CD4-positive, alpha-beta memory T cell (primary cell): ENCODE measurements around the gene ANXA8L1. TPM values are rescaled to one million over a fixed set of nuclear protein-coding genes. Genes with fewer than 3 reads are reported as not detected.
"Not testable (repeated sequence)": the region's sequence is repeated elsewhere in the genome, so short reads cannot be mapped to it uniquely, and the experiment has no call there.

Source experiments
- CTCF ChIA-PET: fragments of 350-600 bp; sonication (Branson Sonifier 250); formaldehyde crosslinking; loops from one replicate; lab custom pipeline; 2021; ENCODE audit warnings: inconsistent platforms; ENCODE audit not compliant: partially characterized antibody; lab: Charles Lee
- POLR2A ChIA-PET: fragments of 350-600 bp; sonication (Branson Sonifier 250); formaldehyde crosslinking; loops from one replicate; lab custom pipeline; 2021; ENCODE audit not compliant: partially characterized antibody; lab: Charles Lee
- DNase-seq, 5 donors: peaks; one replicate each; pipeline versions ENCODE4 v3.0.0 to v3.0.0-alpha.2; 2020 to 2022; ENCODE audit warnings: mixed read lengths in 1 of 5
- H3K27ac ChIP-seq: one replicate; pipeline ENCODE4 v1.7.0; 2013; ENCODE audit warnings: low read depth, low read length
- H3K27me3 ChIP-seq: 2 replicates; pipeline ENCODE4 v1.7.0; 2013; ENCODE audit warnings: mild to moderate bottlenecking, low read length, moderate library complexity; ENCODE audit not compliant: insufficient read depth
- H3K36me3 ChIP-seq: 2 replicates; pipeline ENCODE4 v1.7.0; 2013; ENCODE audit warnings: mild to moderate bottlenecking, low read length, moderate library complexity; ENCODE audit not compliant: insufficient read depth
- H3K4me1 ChIP-seq: 2 replicates; pipeline ENCODE4 v1.7.0; 2013; ENCODE audit warnings: mild to moderate bottlenecking, low read length, moderate library complexity; ENCODE audit not compliant: insufficient read depth
- H3K4me3 ChIP-seq, 2 donors: one replicate each; pipeline ENCODE4 v1.7.0; 2013; ENCODE audit warnings: low read length in 2 of 2, mild to moderate bottlenecking in 1 of 2
- H3K9me3 ChIP-seq, 2 donors: one replicate each; pipeline ENCODE4 v1.7.0; 2013; ENCODE audit warnings: low read length in 2 of 2, control low read depth in 1 of 2; ENCODE audit not compliant: control insufficient read depth in 1 of 2
- H3K27ac Mint-ChIP-seq, 7 donors: one replicate each; pipeline ENCODE4 v1.8.0; 2020 to 2021; ENCODE audit warnings: mixed read lengths in 7 of 7, mild to moderate bottlenecking in 6 of 7, inconsistent platforms in 3 of 7, moderate library complexity in 3 of 7
- H3K27me3 Mint-ChIP-seq, 2 donors: one replicate each; pipeline ENCODE4 v1.8.0; 2020 to 2021; ENCODE audit warnings: mixed read lengths in 2 of 2
- H3K36me3 Mint-ChIP-seq, 2 donors: one replicate each; pipeline ENCODE4 v1.8.0; 2020 to 2021; ENCODE audit warnings: mixed read lengths in 2 of 2, inconsistent platforms in 1 of 2, mild to moderate bottlenecking in 1 of 2
- H3K4me1 Mint-ChIP-seq, 4 donors: one replicate each; pipeline ENCODE4 v1.8.0; 2020 to 2021; ENCODE audit warnings: mixed read lengths in 4 of 4, mild to moderate bottlenecking in 1 of 4
- H3K4me3 Mint-ChIP-seq, 8 donors: one replicate each; pipeline ENCODE4 v1.8.0; 2020 to 2021; ENCODE audit warnings: mixed read lengths in 8 of 8, mild to moderate bottlenecking in 7 of 8, moderate library complexity in 6 of 8, inconsistent platforms in 3 of 8
- H3K9me3 Mint-ChIP-seq, 8 donors: one replicate each; pipeline ENCODE4 v1.8.0; 2020 to 2021; ENCODE audit warnings: mixed read lengths in 8 of 8, mild to moderate bottlenecking in 5 of 8, inconsistent platforms in 3 of 8, moderate library complexity in 1 of 8
- intact Hi-C: fragments of 100-400 bp; cut with micrococcal nuclease; formaldehyde crosslinking; loops from one replicate; pipeline ENCODE4 v1.15.1; 2023
- polyA plus RNA-seq, 2 donors: library from polyadenylated mRNA; unstranded; fragments of 300-500 nt; fragmentation: Illumina TruSeq; gene quantifications; one replicate each; pipeline ENCODE4 v1.2.3, GENCODE V29; 2021
- total RNA-seq, 2 experiments: library from RNA; stranded (reverse); gene quantifications; one replicate each; pipeline ENCODE4 v1.2.3, GENCODE V29; 2021

Gene ANXA8L1
- total and polyA plus RNA-seq, 4 experiments from 2014 or later: not detected

- H3K36me3 Mint-ChIP-seq, H3K27me3 ChIP-seq, CTCF ChIA-PET, H3K27me3 Mint-ChIP-seq, H3K9me3 ChIP-seq, H3K4me1 Mint-ChIP-seq, H3K36me3 ChIP-seq, H3K4me3 Mint-ChIP-seq, H3K27ac Mint-ChIP-seq, H3K27ac ChIP-seq, intact Hi-C loops, H3K4me3 ChIP-seq, POLR2A ChIA-PET, H3K4me1 ChIP-seq, DNase-seq, H3K9me3 Mint-ChIP-seq: not testable (repeated sequence)
Measured at GRCh38 chr10:46423550-46423949, 48.0 kb downstream of the ANXA8L1 start.

- H3K27ac ChIP-seq, H3K27ac Mint-ChIP-seq, CTCF ChIA-PET, H3K36me3 Mint-ChIP-seq, H3K9me3 ChIP-seq, H3K4me3 Mint-ChIP-seq, POLR2A ChIA-PET, H3K9me3 Mint-ChIP-seq, H3K27me3 Mint-ChIP-seq, intact Hi-C loops, H3K27me3 ChIP-seq, H3K4me1 Mint-ChIP-seq, DNase-seq, H3K4me3 ChIP-seq, H3K4me1 ChIP-seq, H3K36me3 ChIP-seq: not testable (repeated sequence)
Measured at GRCh38 chr10:46440942-46441341, 65.4 kb downstream of the ANXA8L1 start.

Other genes with a start within 250 kb of the ANXA8L1 start
- gene ANTXRL, start 88.8 kb upstream of the ANXA8L1 start, total RNA-seq: not detected
- gene ANTXRL, start 88.8 kb upstream of the ANXA8L1 start, polyA plus RNA-seq: not detected
- gene NPY4R, start 90.2 kb downstream of the ANXA8L1 start, total RNA-seq: not detected
- not detected for gene NPY4R, start 90.2 kb downstream of the ANXA8L1 start, polyA plus RNA-seq
- gene GPRIN2, start 180.9 kb downstream of the ANXA8L1 start, total RNA-seq: not detected
- not detected for gene GPRIN2, start 180.9 kb downstream of the ANXA8L1 start, polyA plus RNA-seq
- gene SYT15, start 203.4 kb downstream of the ANXA8L1 start, total RNA-seq: 1 to 10 TPM in 1 of 2 experiments, under 1 TPM in 1; 0.99 to 1.7 TPM
- gene SYT15, start 203.4 kb downstream of the ANXA8L1 start, polyA plus RNA-seq: under 1 TPM; 0.10 TPM